Vagina (tissue), 2 donors: Measurements from ENCODE around the gene TIGAR. TPM values are rescaled to one million over a fixed set of nuclear protein-coding genes. Genes with fewer than 3 reads are reported as not detected.

Experiments used
- DNase-seq, 2 donors: peaks; one replicate each; pipeline ENCODE4 v3.0.0-alpha.2; 2017; ENCODE audit errors: extremely low spot score in 2 of 2
- H3K27ac ChIP-seq: fragments of 200-600 bp; sonication (generic); one replicate; pipeline ENCODE4 v1.5.1; 2019
- H3K27me3 ChIP-seq: fragments of 200-600 bp; sonication (generic); one replicate; pipeline ENCODE4 v1.5.1; 2019
- H3K36me3 ChIP-seq, 2 donors: fragments of 200-600 bp; sonication (generic); one replicate each; pipeline ENCODE4 v1.5.1; 2017 to 2019
- H3K4me1 ChIP-seq: fragments of 200-600 bp; sonication (generic); one replicate; pipeline ENCODE4 v1.5.1; 2019
- H3K4me3 ChIP-seq, 2 donors: fragments of 200-600 bp; sonication (generic); 1 replicate in 1 of 2; 2 replicates in 1 of 2; pipeline ENCODE4 v1.5.1; 2016 to 2019
- H3K9me3 ChIP-seq: fragments of 200-600 bp; sonication (generic); one replicate; pipeline ENCODE4 v1.5.1; 2019
- CTCF ChIP-seq, 3 experiments: fragments of 450-650 bp in 2 of 3; fragments of 200-600 bp in 1 of 3; sonication (generic) in 1 of 3; IDR thresholded peaks; one replicate each; pipeline ENCODE4 v1.5.1; 2017 to 2019; ENCODE audit warnings: antibody characterized with exemption in 3 of 3, mild to moderate bottlenecking in 2 of 3, moderate library complexity in 2 of 3
- POLR2A ChIP-seq, 2 donors: fragments of 450-650 bp; IDR thresholded peaks; one replicate each; pipeline ENCODE4 v1.6.1; 2017; ENCODE audit warnings: antibody characterized with exemption in 2 of 2, mild to moderate bottlenecking in 2 of 2, moderate library complexity in 2 of 2
- POLR2AphosphoS5 ChIP-seq, 2 donors: sonication (generic); formaldehyde crosslinking; IDR thresholded peaks; one replicate each; pipeline ENCODE4 v1.9.0; 2017; ENCODE audit warnings: antibody characterized with exemption in 2 of 2, mild to moderate bottlenecking in 2 of 2, low read depth in 1 of 2; ENCODE audit not compliant: insufficient read depth in 1 of 2
- intact Hi-C: fragments of 100-400 bp; cut with DNase I; formaldehyde crosslinking; loops from one replicate; pipeline ENCODE4 v1.15.1; 2023
- total RNA-seq: library from RNA; depleted of rRNA; stranded (reverse); fragments of >200 nt; gene quantifications from one replicate; pipeline ENCODE4 v1.2.3, GENCODE V29; 2016

The TIGAR gene
- total RNA-seq, 1 donor from 2014 or later, result 0.98 TPM

DNA sequence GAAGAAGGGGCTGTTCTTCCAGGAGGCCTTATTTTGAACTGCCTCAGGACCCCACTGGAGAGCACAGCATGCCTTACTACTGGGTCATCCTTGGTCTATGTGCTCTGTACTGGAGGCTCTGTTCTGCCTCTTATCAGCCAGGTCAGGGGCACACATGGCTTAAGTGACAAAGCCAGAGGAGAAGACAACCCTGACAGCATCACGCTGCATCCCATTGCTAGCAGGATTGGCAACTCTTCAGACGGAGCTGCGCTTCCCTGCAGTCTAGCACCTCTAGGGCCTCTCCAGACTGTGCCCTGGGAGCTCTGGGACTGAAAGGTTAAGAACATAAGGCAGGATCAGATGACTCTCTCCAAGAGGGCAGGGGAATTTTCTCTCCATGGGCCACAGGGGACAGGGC is 17.3 kb upstream of the TIGAR start:
- intact Hi-C loops, result no loop called here
- TF ChIP-seq POLR2A (IDR thresholded peaks at IDR 0.05) (no peak), CTCF (IDR thresholded peaks at IDR 0.05) (no peak), POLR2AphosphoS5 (IDR thresholded peaks at IDR 0.05; ENCODE audit: insufficient read depth in 1 of 2, low read depth in 1 of 2) (no peak)
- DNase-seq, result no peak

GRCh38 chr12:4307593-4308333 is 13.2 kb upstream of the TIGAR start:
- no peak for DNase-seq
- H3K27ac ChIP-seq, result peak overlapping the region; percentile 70
- intact Hi-C loops, result no loop called here
- H3K4me1 ChIP-seq, result peaks cover 17% of the 10 kb centered on the region
- no peak for TF ChIP-seq POLR2A (IDR thresholded peaks at IDR 0.05)
- peak; percentile 28 to 76 (median 73) for TF ChIP-seq CTCF (IDR thresholded peaks at IDR 0.05)
- peak in 1 of 2 donors; percentile 45 for TF ChIP-seq POLR2AphosphoS5 (IDR thresholded peaks at IDR 0.05; ENCODE audit: insufficient read depth in 1 of 2, low read depth in 1 of 2)
- no peaks in the 10 kb centered on the region for H3K27me3 ChIP-seq
- H3K9me3 ChIP-seq, result no peaks in the 10 kb centered on the region
- H3K36me3 ChIP-seq, result peaks cover 0 to 7% of the 10 kb centered on the region in 2 donors
- H3K4me3 ChIP-seq, result peak overlapping the region in 1 of 2 donors; percentile 21

More for the DNA sequence above, 17.3 kb upstream of the TIGAR start:
- Histone ChIP-seq H3K27ac (no peak overlapping the region), H3K4me3 (no peak overlapping the region), H3K9me3 (no peaks in the 10 kb centered on the region), H3K36me3 (peaks cover 0 to 28% of the 10 kb centered on the region in 2 donors), H3K4me1 (peaks cover 16% of the 10 kb centered on the region), H3K27me3 (no peaks in the 10 kb centered on the region)

DNA sequence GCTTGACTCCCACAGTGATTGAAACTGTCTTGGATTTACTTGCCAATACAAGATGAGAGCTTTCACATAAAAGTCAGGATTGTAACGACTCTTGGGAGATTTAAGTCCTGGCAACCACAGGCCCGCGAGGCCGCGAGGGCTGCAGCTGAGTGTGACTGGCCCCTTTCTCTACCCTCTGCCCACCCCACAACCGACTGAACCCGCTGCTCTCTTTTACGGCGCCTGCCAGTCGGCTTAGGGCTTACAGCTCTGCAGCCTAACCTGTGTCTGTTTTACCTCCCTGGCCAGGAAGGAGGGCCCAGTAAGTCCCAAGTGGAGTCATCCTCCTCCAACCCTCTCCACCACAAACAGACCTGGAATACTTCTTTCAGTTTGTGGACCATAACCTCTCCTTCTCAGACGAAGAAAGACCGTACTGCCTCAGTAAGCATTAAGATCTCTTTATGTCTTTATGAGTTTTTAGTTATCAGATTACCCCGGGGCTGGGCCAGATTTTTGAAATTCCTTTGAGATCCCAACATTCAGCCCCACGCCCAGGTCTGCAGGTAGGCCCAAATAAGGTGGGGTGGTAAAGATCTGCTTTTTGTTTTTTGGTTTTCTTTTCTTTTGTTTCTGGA is 12.6 kb upstream of the TIGAR start:
- TF ChIP-seq POLR2A (IDR thresholded peaks at IDR 0.05), result no peak
- TF ChIP-seq POLR2AphosphoS5 (IDR thresholded peaks at IDR 0.05; ENCODE audit: insufficient read depth in 1 of 2, low read depth in 1 of 2), result no peak
- no peak for TF ChIP-seq CTCF (IDR thresholded peaks at IDR 0.05)
- peaks cover 17% of the 10 kb centered on the region for H3K4me1 ChIP-seq
- H3K27ac ChIP-seq, result peak overlapping the region; percentile 70
- DNase-seq, result no peak
- H3K27me3 ChIP-seq, result no peaks in the 10 kb centered on the region
- H3K36me3 ChIP-seq, result peaks cover 0 to 7% of the 10 kb centered on the region in 2 donors
- H3K9me3 ChIP-seq, result no peaks in the 10 kb centered on the region
- intact Hi-C loops, result no loop called here
- peak overlapping the region in 1 of 2 donors; percentile 21 for H3K4me3 ChIP-seq

DNA sequence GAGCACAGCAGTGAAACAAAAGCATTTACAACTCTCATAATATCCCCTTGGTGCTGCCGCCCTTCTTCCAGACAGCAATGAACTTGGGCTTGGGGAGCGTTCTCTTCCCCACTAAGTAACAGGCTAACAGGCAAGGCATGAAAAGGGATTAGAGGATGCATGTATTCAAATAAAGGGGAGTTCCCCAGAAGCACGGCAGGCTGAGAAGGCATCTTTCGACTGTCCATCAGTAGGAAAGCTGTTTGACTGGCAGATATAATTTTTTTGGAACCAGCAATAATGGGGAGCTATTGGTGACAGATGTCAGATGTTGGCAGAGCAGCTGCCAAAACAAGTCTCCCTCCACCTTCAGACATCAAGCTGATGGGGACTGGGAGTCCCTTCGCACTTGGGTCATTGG is 9.2 kb upstream of the TIGAR start:
- Histone ChIP-seq H3K27ac (no peak overlapping the region), H3K4me3 (no peak overlapping the region), H3K4me1 (peaks cover 17% of the 10 kb centered on the region), H3K27me3 (no peaks in the 10 kb centered on the region), H3K36me3 (no peaks in the 10 kb centered on the region), H3K9me3 (no peaks in the 10 kb centered on the region)
- intact Hi-C loops, result no loop called here
- no peak for DNase-seq
- no peak for TF ChIP-seq CTCF (IDR thresholded peaks at IDR 0.05)

GRCh38 chr12:4312251-4312650 is 8.8 kb upstream of the TIGAR start:
- no peak for DNase-seq
- Histone ChIP-seq H3K4me3 (no peak overlapping the region), H3K27me3 (no peaks in the 10 kb centered on the region), H3K27ac (no peak overlapping the region), H3K9me3 (no peaks in the 10 kb centered on the region), H3K4me1 (peaks cover 14% of the 10 kb centered on the region), H3K36me3 (no peaks in the 10 kb centered on the region)
- intact Hi-C loops, result no loop called here
- TF ChIP-seq POLR2A (IDR thresholded peaks at IDR 0.05) (no peak), POLR2AphosphoS5 (IDR thresholded peaks at IDR 0.05; ENCODE audit: insufficient read depth in 1 of 2, low read depth in 1 of 2) (no peak), CTCF (IDR thresholded peaks at IDR 0.05) (no peak)
